IPS DF 6.9 (cell line): Measurements from ENCODE around the gene EEF2KMT.

Experiments
- DNase-seq: peaks from one replicate; pipeline ENCODE4 v3.0.0-alpha.2; 2013; ENCODE audit warnings: low read depth, low spot score
- H3K27ac ChIP-seq: one replicate; pipeline ENCODE4 v1.5.1; 2013; ENCODE audit warnings: low read length, control low read depth
- H3K27me3 ChIP-seq: 2 replicates; pipeline ENCODE4 v1.6.1; 2013; ENCODE audit warnings: mild to moderate bottlenecking, low read length; ENCODE audit not compliant: control insufficient read depth, insufficient read depth
- H3K36me3 ChIP-seq: 2 replicates; pipeline ENCODE4 v1.6.1; 2013; ENCODE audit warnings: low read length; ENCODE audit not compliant: control insufficient read depth, insufficient read depth
- H3K4me1 ChIP-seq: 2 replicates; pipeline ENCODE4 v1.6.1; 2013; ENCODE audit warnings: low read length; ENCODE audit not compliant: control insufficient read depth, insufficient read depth
- H3K4me3 ChIP-seq: 2 replicates; pipeline ENCODE4 v1.5.1; 2013; ENCODE audit warnings: mild to moderate bottlenecking, low read length
- H3K9me3 ChIP-seq: 2 replicates; pipeline ENCODE4 v1.6.1; 2013; ENCODE audit warnings: low read length, inconsistent platforms; ENCODE audit not compliant: control insufficient read depth, insufficient read depth
- WGBS: extraction: QIAGEN DNeasy Blood & Tissue Kit; methylation state at CpG from one replicate; pipeline ENCODE4 v1.1.7; 2013; ENCODE audit warnings: mixed read lengths, missing lambda C conversion rate; ENCODE audit not compliant: insufficient read length, insufficient coverage; 5-methylcytosine and 5-hydroxymethylcytosine counted together

EEF2KMT gene

DNA sequence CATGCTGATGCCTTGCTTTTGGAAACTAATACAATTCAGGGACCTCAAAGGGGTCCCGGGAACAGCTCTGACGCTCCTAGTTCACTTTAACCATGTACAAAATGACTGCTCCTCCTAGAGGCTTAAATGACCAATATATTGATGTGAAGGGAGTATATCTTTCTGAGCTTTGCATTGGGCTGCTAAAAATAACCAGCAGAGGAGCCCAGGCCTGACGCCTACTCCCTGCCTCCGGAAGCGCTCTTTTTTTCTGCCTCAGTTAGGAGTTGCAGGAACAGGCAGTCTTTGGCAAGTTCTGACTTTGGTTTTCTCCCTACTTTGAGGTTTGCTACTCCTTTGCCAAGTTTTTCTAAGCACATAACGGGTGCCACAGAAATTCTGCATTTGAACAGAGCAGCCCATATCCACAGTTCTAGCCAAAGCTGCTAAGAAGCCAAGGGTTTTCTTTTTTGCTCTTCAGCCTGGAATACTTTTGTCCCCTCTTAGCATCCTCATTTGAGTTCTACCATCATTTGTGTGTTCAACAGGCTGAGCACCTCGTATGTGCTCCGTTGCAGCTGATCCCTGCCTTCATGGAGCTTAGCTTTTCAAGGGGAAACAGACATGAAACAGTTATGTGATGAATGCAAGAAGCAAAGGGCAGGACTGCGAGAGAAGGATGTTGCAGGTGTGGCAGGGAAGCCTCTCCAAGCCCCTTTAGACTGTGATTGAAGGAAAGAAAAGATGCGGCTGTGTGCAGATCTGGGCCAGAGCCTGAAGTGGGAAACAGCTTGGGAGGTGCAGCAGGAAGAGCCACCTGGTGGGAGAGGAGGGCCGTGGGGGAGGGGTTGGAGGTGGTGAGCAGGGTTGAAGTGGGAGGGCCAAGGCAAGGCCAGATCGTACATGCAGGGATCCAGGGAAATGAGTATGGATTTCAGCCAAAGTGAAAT is 61.1 kb downstream of the EEF2KMT start:
- Histone ChIP-seq H3K36me3 (no peaks in the 10 kb centered on the region), H3K9me3 (no peaks in the 10 kb centered on the region), H3K4me1 (peaks cover 2% of the 10 kb centered on the region; the same call in 1 of the 2 replicates), H3K27ac (no peak overlapping the region), H3K27me3 (no peaks in the 10 kb centered on the region; the same call in 1 of the 2 replicates), H3K4me3 (no peak overlapping the region)
- WGBS: no CpG with 5 or more reads among the region's 12 CpGs
- no peak for DNase-seq

DNA sequence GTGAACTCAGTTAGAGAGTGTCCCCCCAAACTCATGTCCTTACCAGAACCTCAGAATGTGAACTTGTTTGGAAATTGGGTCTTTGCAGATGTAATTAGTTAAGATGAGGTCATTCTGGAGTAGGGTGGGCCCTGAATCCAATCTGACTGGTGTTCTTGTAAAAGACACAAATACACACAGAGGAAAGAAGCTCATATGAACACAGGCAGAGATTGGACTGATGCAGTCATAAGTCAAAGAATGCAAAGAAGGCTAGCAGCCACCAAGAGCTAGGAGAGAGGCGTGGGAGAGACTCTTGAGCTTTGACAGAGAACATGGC is 61.7 kb downstream of the EEF2KMT start:
- Histone ChIP-seq H3K27ac (no peak overlapping the region), H3K4me1 (peaks cover 2% of the 10 kb centered on the region; the same call in 1 of the 2 replicates), H3K9me3 (no peaks in the 10 kb centered on the region), H3K27me3 (no peaks in the 10 kb centered on the region; the same call in 1 of the 2 replicates), H3K4me3 (no peak overlapping the region), H3K36me3 (no peaks in the 10 kb centered on the region)
- no peak for DNase-seq
- no CpG with 5 or more reads among the region's 1 CpG for WGBS
